K562 (cell line): Measurements from ENCODE around the gene TNNT3. TPM values are rescaled to one million over a fixed set of nuclear protein-coding genes. Genes with fewer than 3 reads are reported as not detected.

Source experiments
- BCLAF1 ChIP-seq, 2 experiments: fragments of 450-650 bp in 1 of 2; IDR thresholded peaks; 2 replicates each; pipeline ENCODE4 v1.6.1; 2011 to 2017; ENCODE audit warnings: low read depth in 2 of 2, antibody characterized with exemption in 1 of 2, borderline replicate concordance in 1 of 2, low read length in 1 of 2, mild to moderate bottlenecking in 1 of 2, mixed read lengths in 1 of 2; ENCODE audit not compliant: control insufficient read depth in 1 of 2
- HNRNPLL ChIP-seq: fragments of 200-400 bp; formaldehyde crosslinking; IDR thresholded peaks from 2 replicates; pipeline ENCODE4 v1.6.1; 2017; ENCODE audit warnings: low read length, low read depth, mild to moderate bottlenecking; ENCODE audit not compliant: poor library complexity, severe bottlenecking
- ZNF318 ChIP-seq, 2 experiments: fragments of 450-650 bp; IDR thresholded peaks; 2 replicates each; pipeline ENCODE4 v1.6.1; 2016; ENCODE audit warnings: mild to moderate bottlenecking in 2 of 2, borderline replicate concordance in 1 of 2, low read depth in 1 of 2, moderate library complexity in 1 of 2
- polyA plus RNA-seq, 8 experiments: library from polyadenylated mRNA; depleted of rRNA in 4 of 8; stranded (reverse) in 5 of 8; unstranded in 3 of 8; fragments of >200 nt; fragmentation: Nextera tagmentation in 2 of 8; fragmentation: Illumina TruSeq in 1 of 8; extraction: Ambion mirVana in 2 of 8; extraction: Trizol in 1 of 8; gene quantifications; 2 replicates each; pipeline versions ENCODE4 v1.2.1 to v1.2.3, GENCODE V29; 2011 to 2014; ENCODE audit warnings: inconsistent platforms in 1 of 8, missing spikeins in 1 of 8
- total RNA-seq, 7 experiments: library from RNA; depleted of rRNA in 6 of 7; stranded (reverse); fragments of >200 nt in 6 of 7; fragmentation: Illumina TruSeq in 2 of 7; extraction: Trizol in 2 of 7; gene quantifications; 2 replicates each; pipeline versions ENCODE4 v1.2.1 to v1.2.3, GENCODE V29; 2011 to 2021; ENCODE audit warnings: low replicate concordance in 1 of 7
- TF ChIP-seq, protein P1 (sequence below): fragments of 450-650 bp; IDR thresholded peaks from 2 replicates; pipeline ENCODE4 v1.6.1; 2017; ENCODE audit warnings: antibody characterized with exemption, mild to moderate bottlenecking

TNNT3 gene
- total and polyA plus RNA-seq, 9 of the 15 experiments (the other 6 are each of a cell fraction or from before 2014, with no cell fraction given), result 0.10 TPM; not detected in 8

GRCh38 chr11:1889941-1890855 lies 29.3 kb upstream of the TNNT3 start (continued):
- TF ChIP-seq, protein P1, sequence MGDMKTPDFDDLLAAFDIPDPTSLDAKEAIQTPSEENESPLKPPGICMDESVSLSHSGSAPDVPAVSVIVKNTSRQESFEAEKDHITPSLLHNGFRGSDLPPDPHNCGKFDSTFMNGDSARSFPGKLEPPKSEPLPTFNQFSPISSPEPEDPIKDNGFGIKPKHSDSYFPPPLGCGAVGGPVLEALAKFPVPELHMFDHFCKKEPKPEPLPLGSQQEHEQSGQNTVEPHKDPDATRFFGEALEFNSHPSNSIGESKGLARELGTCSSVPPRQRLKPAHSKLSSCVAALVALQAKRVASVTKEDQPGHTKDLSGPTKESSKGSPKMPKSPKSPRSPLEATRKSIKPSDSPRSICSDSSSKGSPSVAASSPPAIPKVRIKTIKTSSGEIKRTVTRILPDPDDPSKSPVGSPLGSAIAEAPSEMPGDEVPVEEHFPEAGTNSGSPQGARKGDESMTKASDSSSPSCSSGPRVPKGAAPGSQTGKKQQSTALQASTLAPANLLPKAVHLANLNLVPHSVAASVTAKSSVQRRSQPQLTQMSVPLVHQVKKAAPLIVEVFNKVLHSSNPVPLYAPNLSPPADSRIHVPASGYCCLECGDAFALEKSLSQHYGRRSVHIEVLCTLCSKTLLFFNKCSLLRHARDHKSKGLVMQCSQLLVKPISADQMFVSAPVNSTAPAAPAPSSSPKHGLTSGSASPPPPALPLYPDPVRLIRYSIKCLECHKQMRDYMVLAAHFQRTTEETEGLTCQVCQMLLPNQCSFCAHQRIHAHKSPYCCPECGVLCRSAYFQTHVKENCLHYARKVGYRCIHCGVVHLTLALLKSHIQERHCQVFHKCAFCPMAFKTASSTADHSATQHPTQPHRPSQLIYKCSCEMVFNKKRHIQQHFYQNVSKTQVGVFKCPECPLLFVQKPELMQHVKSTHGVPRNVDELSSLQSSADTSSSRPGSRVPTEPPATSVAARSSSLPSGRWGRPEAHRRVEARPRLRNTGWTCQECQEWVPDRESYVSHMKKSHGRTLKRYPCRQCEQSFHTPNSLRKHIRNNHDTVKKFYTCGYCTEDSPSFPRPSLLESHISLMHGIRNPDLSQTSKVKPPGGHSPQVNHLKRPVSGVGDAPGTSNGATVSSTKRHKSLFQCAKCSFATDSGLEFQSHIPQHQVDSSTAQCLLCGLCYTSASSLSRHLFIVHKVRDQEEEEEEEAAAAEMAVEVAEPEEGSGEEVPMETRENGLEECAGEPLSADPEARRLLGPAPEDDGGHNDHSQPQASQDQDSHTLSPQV, result no peak
- TF ChIP-seq ZNF318 (IDR thresholded peaks at IDR 0.05; ENCODE audit: borderline replicate concordance in 1 of 2, low read depth in 1 of 2) (no peak), HNRNPLL (no peak), BCLAF1 (IDR thresholded peaks at IDR 0.05; ENCODE audit: borderline replicate concordance in 1 of 2, control insufficient read depth in 1 of 2, low read depth in 2 of 2, low read length in 1 of 2) (no peak)
